SK-N-SH treated with all-trans-retinoic acid at 6 μM for 48 hours (cell line): ENCODE data around the gene MAPK8.

ENCODE experiments used
- ATAC-seq: fragments of 200-7000 bp; cut with Tn5 transposase; 3 replicates; pipeline ENCODE4 v1.9.1; 2020; ENCODE audit warnings: mild to moderate bottlenecking, moderate library complexity
- ARNTL ChIP-seq: fragments of 450-650 bp; formaldehyde crosslinking; IDR thresholded peaks from 2 replicates; pipeline ENCODE4 v1.5.0; 2020; ENCODE audit warnings: low read depth, mild to moderate bottlenecking, moderate library complexity, borderline replicate concordance
- BACH2 ChIP-seq: fragments of 250-450 bp; sonication (Bioruptor Pico); IDR thresholded peaks from 2 replicates; pipeline ENCODE4 v1.9.0; 2021; ENCODE audit warnings: mild to moderate bottlenecking, borderline replicate concordance
- CSDC2 ChIP-seq: fragments of 250-450 bp; sonication (Bioruptor Pico); IDR thresholded peaks from 2 replicates; pipeline ENCODE4 v1.5.0; 2020; ENCODE audit warnings: mild to moderate bottlenecking, moderate library complexity
- CSRNP3 ChIP-seq: fragments of 250-450 bp; sonication (Bioruptor Pico); IDR thresholded peaks from 2 replicates; pipeline ENCODE4 v1.5.1; 2021; ENCODE audit warnings: mild to moderate bottlenecking, moderate library complexity
- ESRRG ChIP-seq: fragments of 250-450 bp; sonication (Bioruptor Pico); IDR thresholded peaks from 2 replicates; pipeline ENCODE4 v1.6.1; 2021; ENCODE audit warnings: mild to moderate bottlenecking
- GLIS3 ChIP-seq: fragments of 250-450 bp; sonication (Bioruptor Pico); IDR thresholded peaks from 2 replicates; pipeline ENCODE4 v1.5.0; 2020; ENCODE audit warnings: mild to moderate bottlenecking, moderate library complexity
- OSR1 ChIP-seq: fragments of 250-450 bp; sonication (Bioruptor Pico); IDR thresholded peaks from 2 replicates; pipeline ENCODE4 v1.8.0; 2022; ENCODE audit warnings: moderate library complexity, mild to moderate bottlenecking, inconsistent platforms
- POU6F1 ChIP-seq: fragments of 250-450 bp; sonication (Bioruptor Pico); IDR thresholded peaks from 2 replicates; pipeline ENCODE4 v1.8.0; 2021; ENCODE audit warnings: low read depth, mild to moderate bottlenecking, moderate library complexity, borderline replicate concordance
- PPARA ChIP-seq: fragments of 250-450 bp; sonication (Bioruptor Pico); IDR thresholded peaks from 2 replicates; pipeline ENCODE4 v1.5.0; 2020; ENCODE audit warnings: mild to moderate bottlenecking, borderline replicate concordance
- RARB ChIP-seq: fragments of 250-450 bp; sonication (Bioruptor Pico); IDR thresholded peaks from 2 replicates; pipeline ENCODE4 v1.8.0; 2021; ENCODE audit warnings: mild to moderate bottlenecking, moderate library complexity
- SNAI2 ChIP-seq: fragments of 250-450 bp; sonication (Bioruptor Pico); IDR thresholded peaks from 2 replicates; pipeline ENCODE4 v1.5.0; 2020; ENCODE audit warnings: mild to moderate bottlenecking, moderate library complexity
- TCF4 ChIP-seq: fragments of 250-450 bp; sonication (Bioruptor Pico); IDR thresholded peaks from 2 replicates; pipeline ENCODE4 v1.8.0; 2021; ENCODE audit warnings: mild to moderate bottlenecking, moderate library complexity, borderline replicate concordance
- TOX ChIP-seq: fragments of 250-450 bp; sonication (Bioruptor Pico); IDR thresholded peaks from 2 replicates; pipeline ENCODE4 v1.8.0; 2021; ENCODE audit warnings: mild to moderate bottlenecking, moderate library complexity, borderline replicate concordance
- TSHZ2 ChIP-seq: fragments of 250-450 bp; sonication (Bioruptor Pico); IDR thresholded peaks from 2 replicates; pipeline ENCODE4 v1.5.0; 2020; ENCODE audit warnings: mild to moderate bottlenecking, moderate library complexity
- ZC3H10 ChIP-seq: fragments of 250-450 bp; sonication (Bioruptor Pico); IDR thresholded peaks from 2 replicates; pipeline ENCODE4 v1.5.1; 2021; ENCODE audit warnings: mild to moderate bottlenecking, moderate library complexity
- ZFP3 ChIP-seq: fragments of 250-450 bp; sonication (Bioruptor Pico); IDR thresholded peaks from 2 replicates; pipeline ENCODE4 v1.5.0; 2020; ENCODE audit warnings: mild to moderate bottlenecking, moderate library complexity
- ZFP30 ChIP-seq: fragments of 450-650 bp; formaldehyde crosslinking; IDR thresholded peaks from 2 replicates; pipeline ENCODE4 v1.5.0; 2022; ENCODE audit warnings: mild to moderate bottlenecking, moderate library complexity
- ZNF565 ChIP-seq: fragments of 450-650 bp; formaldehyde crosslinking; conservative IDR thresholded peaks from 2 replicates; pipeline ENCODE4 v1.5.0; 2020; ENCODE audit warnings: low read depth, mild to moderate bottlenecking, moderate library complexity
- ZNF8 ChIP-seq: fragments of 450-650 bp; formaldehyde crosslinking; IDR thresholded peaks from 2 replicates; pipeline ENCODE4 v1.5.0; 2020; ENCODE audit warnings: mild to moderate bottlenecking, moderate library complexity

Gene MAPK8

GRCh38 chr10:48406658-48407057 is 100.2 kb downstream of the MAPK8 start:
- no peak for ATAC-seq
- TF ChIP-seq CSRNP3 (CRISPR knock-in tag) (no peak), SNAI2 (CRISPR knock-in tag) (no peak), RARB (CRISPR knock-in tag) (no peak), TOX (CRISPR knock-in tag) (no peak), ZC3H10 (CRISPR knock-in tag) (no peak), TCF4 (CRISPR knock-in tag) (no peak), ESRRG (CRISPR knock-in tag) (no peak), ZFP30 (CRISPR knock-in tag) (no peak), CSDC2 (no peak), ZNF565 (CRISPR knock-in tag) (no peak)
- TF ChIP-seq, all 23 proteins: peak for 0

GRCh38 chr10:48410503-48410902 is 104.0 kb downstream of the MAPK8 start:
- TF ChIP-seq ZNF8 (CRISPR knock-in tag) (no peak), ZFP3 (CRISPR knock-in tag) (no peak)
- ATAC-seq, result no peak

GRCh38 chr10:48411510-48411909 is 105.0 kb downstream of the MAPK8 start:
- TF ChIP-seq ZFP30 (CRISPR knock-in tag) (no peak), GLIS3 (CRISPR knock-in tag) (no peak), SNAI2 (CRISPR knock-in tag) (no peak), TOX (CRISPR knock-in tag) (no peak), CSRNP3 (CRISPR knock-in tag) (no peak), ZC3H10 (CRISPR knock-in tag) (no peak), TCF4 (CRISPR knock-in tag) (no peak), OSR1 (no peak), ZNF565 (CRISPR knock-in tag) (no peak), TSHZ2 (no peak), PPARA (CRISPR knock-in tag) (no peak), POU6F1 (CRISPR knock-in tag) (no peak)

GRCh38 chr10:48412081-48412480 is 105.6 kb downstream of the MAPK8 start:
- no peak for ATAC-seq
- TF ChIP-seq PPARA (CRISPR knock-in tag) (no peak), ARNTL (CRISPR knock-in tag) (no peak), TCF4 (CRISPR knock-in tag) (no peak), ZC3H10 (CRISPR knock-in tag) (no peak), ZNF8 (CRISPR knock-in tag) (no peak), CSDC2 (no peak), BACH2 (no peak), ESRRG (CRISPR knock-in tag) (no peak), ZFP30 (CRISPR knock-in tag) (no peak), CSRNP3 (CRISPR knock-in tag) (no peak), RARB (CRISPR knock-in tag) (no peak)
- TF ChIP-seq, all 23 proteins: peak for 0

More at GRCh38 chr10:48411510-48411909, 105.0 kb downstream of the MAPK8 start:
- ATAC-seq, result no peak
